Colonic mucosa (tissue), 4 donors: ENCODE data around the gene SNX10. TPM values are rescaled to one million over a fixed set of nuclear protein-coding genes. Genes with fewer than 3 reads are reported as not detected.

ENCODE experiments used
- DNase-seq: peaks from one replicate; pipeline ENCODE4 v3.0.0-alpha.2; 2020
- H3K27ac ChIP-seq: fragments of 200-600 bp; one replicate; pipeline ENCODE4 v1.8.0; 2021
- H3K27me3 ChIP-seq: fragments of 200-600 bp; one replicate; pipeline ENCODE4 v1.8.0; 2021
- H3K36me3 ChIP-seq: fragments of 200-600 bp; one replicate; pipeline ENCODE4 v1.8.0; 2021
- H3K4me1 ChIP-seq: fragments of 200-600 bp; one replicate; pipeline ENCODE4 v1.8.0; 2021; ENCODE audit warnings: mild to moderate bottlenecking
- H3K4me3 ChIP-seq: fragments of 200-600 bp; one replicate; pipeline ENCODE4 v1.8.0; 2021
- H3K9ac ChIP-seq, 2 donors: one replicate each; pipeline ENCODE4 v1.7.0; 2013; ENCODE audit warnings: control low read depth in 2 of 2, low read depth in 2 of 2, low read length in 2 of 2
- H3K9me3 ChIP-seq: fragments of 200-600 bp; one replicate; pipeline ENCODE4 v1.8.0; 2021
- CTCF ChIP-seq: fragments of 200-600 bp; IDR thresholded peaks from one replicate; pipeline ENCODE4 v1.8.0; 2022; ENCODE audit warnings: antibody characterized with exemption, mild to moderate bottlenecking
- intact Hi-C: fragments of 100-400 bp; cut with DNase I; formaldehyde crosslinking; loops from one replicate; pipeline ENCODE4 v1.14.1; 2022
- total RNA-seq, 2 donors: library from RNA; stranded (reverse); fragmentation: NEBNext Ultra II Directional in 1 of 2; extraction: Animal tissue kit (Norgen Biotek cat#: 25700) in 1 of 2; gene quantifications; one replicate each; pipeline ENCODE4 v1.2.1, GENCODE V29; 2021
- donor health status: healthy.
- donor health status: DM: no; HTN: no; CAD: no.
- donor health status: DM: no; HTN: no; CAD: no.

Gene SNX10
- total RNA-seq, 2 donors from 2014 or later = 3.1 to 4.9 TPM

DNA sequence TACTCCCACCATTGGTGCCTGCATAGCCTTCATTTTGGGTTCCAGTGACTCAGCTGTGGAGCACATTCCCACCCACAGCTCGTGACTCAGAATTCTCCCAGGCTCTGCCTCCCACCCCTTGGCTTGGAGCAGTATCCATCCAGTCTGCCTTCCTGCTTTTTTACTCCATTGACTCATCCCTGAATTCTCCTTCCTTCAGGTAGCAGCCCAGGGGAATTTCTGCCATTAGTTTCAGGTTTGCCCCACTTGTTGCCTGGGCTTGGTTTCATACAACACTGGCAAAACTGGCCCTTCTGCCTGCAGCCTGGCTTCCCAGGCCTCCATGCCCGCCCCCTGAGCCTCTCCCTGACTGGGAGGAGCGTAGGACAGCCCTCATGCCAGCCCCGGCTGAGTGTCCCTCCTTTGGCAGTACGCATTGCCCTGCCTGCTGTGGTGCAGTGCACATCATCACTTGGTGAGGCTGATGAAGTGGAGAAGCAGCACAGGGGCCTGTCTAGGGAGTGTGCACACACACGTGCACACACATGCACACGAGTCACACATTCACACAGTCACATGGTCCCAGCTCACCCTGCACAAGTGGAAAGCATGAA lies 55.0 kb downstream of the SNX10 start:
- Histone ChIP-seq H3K4me1 (no peaks in the 10 kb centered on the region), H3K9me3 (no peaks in the 10 kb centered on the region), H3K27ac (no peak overlapping the region), H3K4me3 (no peak overlapping the region), H3K9ac (no peak overlapping the region), H3K36me3 (no peaks in the 10 kb centered on the region), H3K27me3 (no peaks in the 10 kb centered on the region)
- DNase-seq = peak; percentile 73
- TF ChIP-seq CTCF = no peak
- intact Hi-C loops = no loop called here

- Histone ChIP-seq H3K36me3 (no peaks in the 10 kb centered on the region), H3K27ac (peak overlapping the region; percentile 47), H3K27me3 (no peaks in the 10 kb centered on the region), H3K9me3 (no peaks in the 10 kb centered on the region), H3K9ac (no peak overlapping the region), H3K4me3 (no peak overlapping the region), H3K4me1 (no peaks in the 10 kb centered on the region)
- no peak for TF ChIP-seq CTCF
- intact Hi-C loops = no loop called here
- DNase-seq = peak; percentile 61
Observed at GRCh38 chr7:26348234-26348851, 56.7 kb downstream of the SNX10 start.

DNA sequence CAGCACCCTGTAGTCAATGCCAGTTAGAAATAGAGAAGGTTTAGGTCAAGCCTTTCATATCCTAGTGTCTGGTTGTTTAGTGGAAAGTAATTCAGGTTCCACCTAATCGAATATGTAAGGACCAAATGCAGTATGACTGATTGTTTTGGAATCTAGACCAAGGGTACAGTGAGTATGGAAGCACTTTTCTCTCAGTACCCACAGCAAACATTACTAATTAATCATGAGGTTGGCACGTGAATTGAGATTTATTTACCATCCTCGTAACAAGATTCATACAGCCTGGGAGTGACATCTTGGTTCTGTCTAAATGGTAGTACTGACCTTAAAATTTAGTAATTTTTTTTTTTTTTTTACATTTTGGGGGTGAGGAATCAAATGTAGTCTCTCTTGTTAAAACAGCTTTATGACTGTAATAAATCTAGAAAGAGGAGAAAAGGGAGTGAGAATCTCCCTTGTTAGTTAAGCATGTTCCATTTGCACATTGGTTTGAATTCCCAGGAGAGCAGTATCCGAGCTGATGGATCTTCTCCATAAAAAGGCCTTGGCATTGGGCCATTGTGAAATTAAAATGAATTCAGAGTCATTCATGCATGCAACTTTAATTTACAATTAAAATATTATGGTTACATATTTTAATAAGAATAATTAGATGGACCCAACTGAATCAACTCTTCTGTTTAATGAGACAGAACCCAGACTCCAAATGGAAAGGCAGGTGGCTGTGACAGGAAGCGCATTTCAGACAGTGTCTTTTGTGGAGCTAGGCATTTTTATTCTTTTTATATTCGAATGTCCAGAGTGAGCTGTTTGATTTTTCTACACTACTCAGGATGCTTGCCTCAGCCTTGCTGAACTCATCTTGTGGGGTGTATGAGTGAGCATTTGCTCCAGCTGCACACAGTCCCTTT lies 57.6 kb downstream of the SNX10 start:
- no peak overlapping the region for H3K9ac ChIP-seq
- intact Hi-C loops = no loop called here
- no peaks in the 10 kb centered on the region for H3K4me1 ChIP-seq
- no peak for TF ChIP-seq CTCF
- H3K9me3 ChIP-seq = no peaks in the 10 kb centered on the region
- no peak for DNase-seq
- peak overlapping the region; percentile 47 for H3K27ac ChIP-seq
- H3K27me3 ChIP-seq = no peaks in the 10 kb centered on the region
- H3K36me3 ChIP-seq = no peaks in the 10 kb centered on the region
- H3K4me3 ChIP-seq = no peak overlapping the region

GRCh38 chr7:26351171-26351570 lies 59.5 kb downstream of the SNX10 start:
- DNase-seq = no peak
- H3K9ac ChIP-seq = no peak overlapping the region
- H3K27ac ChIP-seq = no peak overlapping the region
- H3K27me3 ChIP-seq = no peaks in the 10 kb centered on the region
- no peaks in the 10 kb centered on the region for H3K9me3 ChIP-seq
- H3K4me3 ChIP-seq = no peak overlapping the region
- H3K36me3 ChIP-seq = no peaks in the 10 kb centered on the region
- intact Hi-C loops = no loop called here
- TF ChIP-seq CTCF = no peak
- no peaks in the 10 kb centered on the region for H3K4me1 ChIP-seq

- Histone ChIP-seq H3K9me3 (no peaks in the 10 kb centered on the region), H3K4me1 (no peaks in the 10 kb centered on the region), H3K27me3 (no peaks in the 10 kb centered on the region), H3K4me3 (no peak overlapping the region), H3K27ac (no peak overlapping the region), H3K36me3 (no peaks in the 10 kb centered on the region), H3K9ac (no peak overlapping the region)
- DNase-seq = no peak
- no peak for TF ChIP-seq CTCF
- intact Hi-C loops = no loop called here
Observed at GRCh38 chr7:26356229-26356628, 64.6 kb downstream of the SNX10 start.
